CD14-positive monocyte (primary cell): ENCODE results near the gene CEP112. TPM values are rescaled to one million over a fixed set of nuclear protein-coding genes. Genes with fewer than 3 reads are reported as not detected.

Experiments used
- DNase-seq, 3 donors: peaks; one replicate each; pipeline ENCODE4 v3.0.0-alpha.2; 2011 to 2022
- H2AFZ ChIP-seq: 2 replicates; pipeline ENCODE4 v1.6.0; 2012; ENCODE audit warnings: mild to moderate bottlenecking, low read depth, low read length, inconsistent platforms; ENCODE audit not compliant: insufficient read depth, poor library complexity, severe bottlenecking
- H3K27ac ChIP-seq, 2 donors: 1 replicate in 1 of 2; 2 replicates in 1 of 2; pipeline ENCODE4 v1.5.1; 2012 to 2013; ENCODE audit warnings: low read length in 2 of 2, control low read depth in 1 of 2, inconsistent platforms in 1 of 2, low read depth in 1 of 2, mild to moderate bottlenecking in 1 of 2
- H3K27me3 ChIP-seq, 2 donors: one replicate each; pipeline versions ENCODE4 v1.6.0 to v1.6.1; 2011 to 2013; ENCODE audit warnings: low read length in 2 of 2; ENCODE audit not compliant: control insufficient read depth in 2 of 2, insufficient read depth in 2 of 2
- H3K36me3 ChIP-seq, 2 donors: replicated peaks in 1 of 2; 1 replicate in 1 of 2; 2 replicates in 1 of 2; pipeline versions ENCODE4 v1.5.1 to v1.6.1; 2012 to 2013; ENCODE audit warnings: low read length in 2 of 2, control low read depth in 1 of 2, inconsistent platforms in 1 of 2, mild to moderate bottlenecking in 1 of 2; ENCODE audit not compliant: insufficient read depth in 2 of 2, control insufficient read depth in 1 of 2
- H3K4me1 ChIP-seq, 2 donors: 1 replicate in 1 of 2; 2 replicates in 1 of 2; pipeline versions ENCODE4 v1.5.1 to v1.6.1; 2012 to 2013; ENCODE audit warnings: low read length in 2 of 2, control low read depth in 1 of 2, inconsistent platforms in 1 of 2, mild to moderate bottlenecking in 1 of 2, moderate library complexity in 1 of 2; ENCODE audit not compliant: insufficient read depth in 2 of 2, control insufficient read depth in 1 of 2
- H3K4me2 ChIP-seq: replicated peaks from 2 replicates; pipeline ENCODE3; 2012; ENCODE audit warnings: low read length, moderate library complexity, mild to moderate bottlenecking; ENCODE audit not compliant: poor library complexity, severe bottlenecking; ENCODE audit errors: extremely low read depth
- H3K4me3 ChIP-seq, 3 experiments: fragments of 200-600 bp in 1 of 3; sonication (generic) in 1 of 3; replicated peaks in 1 of 3; 1 replicate in 2 of 3; 2 replicates in 1 of 3; pipeline ENCODE4 v1.5.1; 2011 to 2013; ENCODE audit warnings: low read length in 3 of 3, mild to moderate bottlenecking in 3 of 3, control low read depth in 2 of 3, low read depth in 2 of 3, inconsistent platforms in 1 of 3, moderate library complexity in 1 of 3
- H3K79me2 ChIP-seq: 2 replicates; pipeline ENCODE4 v1.6.0; 2012; ENCODE audit warnings: mild to moderate bottlenecking, control low read depth, inconsistent platforms, low read length, moderate library complexity; ENCODE audit not compliant: insufficient read depth
- H3K9ac ChIP-seq: 2 replicates; pipeline ENCODE4 v1.6.0; 2017; ENCODE audit warnings: low read length, mild to moderate bottlenecking; ENCODE audit not compliant: insufficient read depth, poor library complexity, severe bottlenecking
- H3K9me3 ChIP-seq, 2 donors: replicated peaks in 1 of 2; 1 replicate in 1 of 2; 2 replicates in 1 of 2; pipeline versions ENCODE4 v1.5.1 to v1.6.1; 2012 to 2013; ENCODE audit warnings: low read length in 2 of 2, control low read depth in 1 of 2; ENCODE audit not compliant: control insufficient read depth in 1 of 2, insufficient read depth in 1 of 2
- H4K20me1 ChIP-seq: 2 replicates; pipeline ENCODE4 v1.6.0; 2012; ENCODE audit warnings: mild to moderate bottlenecking, low read length, control low read depth, moderate library complexity; ENCODE audit not compliant: insufficient read depth
- H3K27ac Mint-ChIP-seq, 7 donors: one replicate each; pipeline ENCODE4 v1.8.0; 2020; ENCODE audit warnings: mild to moderate bottlenecking in 7 of 7, mixed read lengths in 7 of 7, moderate library complexity in 6 of 7, inconsistent platforms in 2 of 7
- H3K27me3 Mint-ChIP-seq, 3 donors: one replicate each; pipeline ENCODE4 v1.8.0; 2021 to 2022; ENCODE audit warnings: low read depth in 3 of 3, mild to moderate bottlenecking in 3 of 3, mixed read lengths in 3 of 3, moderate library complexity in 3 of 3, inconsistent platforms in 1 of 3
- H3K36me3 Mint-ChIP-seq, 2 donors: one replicate each; pipeline ENCODE4 v1.8.0; 2020; ENCODE audit warnings: mixed read lengths in 2 of 2, inconsistent platforms in 1 of 2, mild to moderate bottlenecking in 1 of 2
- H3K4me1 Mint-ChIP-seq: one replicate; pipeline ENCODE4 v1.8.0; 2020; ENCODE audit warnings: mild to moderate bottlenecking, mixed read lengths
- H3K4me3 Mint-ChIP-seq, 2 donors: one replicate each; pipeline ENCODE4 v1.8.0; 2020; ENCODE audit warnings: mild to moderate bottlenecking in 2 of 2, mixed read lengths in 2 of 2, moderate library complexity in 1 of 2
- H3K9me3 Mint-ChIP-seq, 7 donors: one replicate each; pipeline ENCODE4 v1.8.0; 2020 to 2022; ENCODE audit warnings: mixed read lengths in 7 of 7, mild to moderate bottlenecking in 6 of 7, moderate library complexity in 6 of 7, inconsistent platforms in 2 of 7
- CTCF ChIP-seq: fragments of 200-600 bp; IDR thresholded peaks from one replicate; pipeline ENCODE4 v1.8.0; 2022; ENCODE audit warnings: antibody characterized with exemption, mild to moderate bottlenecking
- WGBS: methylation state at CpG from one replicate; pipeline ENCODE4 v1.1.5; 2013; ENCODE audit warnings: missing lambda C conversion rate; ENCODE audit not compliant: insufficient coverage; 5-methylcytosine and 5-hydroxymethylcytosine counted together
- intact Hi-C, 2 donors: fragments of 100-400 bp; cut with micrococcal nuclease; formaldehyde crosslinking; loops; one replicate each; pipeline versions ENCODE4 v1.15.0 to v1.15.1; 2023
- polyA plus RNA-seq, 3 donors: library from polyadenylated mRNA; depleted of rRNA in 1 of 3; unstranded in 2 of 3; stranded (reverse) in 1 of 3; fragments of 300-500 nt in 2 of 3; fragments of >200 nt in 1 of 3; fragmentation: Illumina TruSeq in 2 of 3; gene quantifications; 1 replicate in 2 of 3; 2 replicates in 1 of 3; pipeline ENCODE4 v1.2.3, GENCODE V29; 2012 to 2021

CEP112 gene
- polyA plus RNA-seq, 3 donors = 0.10 TPM; not detected in 2

GRCh38 chr17:65753348-65753747, 438.6 kb downstream of the CEP112 start:
- Mint-ChIP-seq H3K4me3 (peak overlapping the region in 1 of 2 donors; percentile 6), H3K9me3 (peaks cover 0 to 5% (median 2%) of the 10 kb centered on the region in 7 donors), H3K27me3 (peaks cover 2 to 6% (median 3%) of the 10 kb centered on the region in 3 donors), H3K36me3 (no peaks in the 10 kb centered on the region), H3K4me1 (no peaks in the 10 kb centered on the region), H3K27ac (no peak overlapping the region)
- Histone ChIP-seq H3K4me3 (no peak overlapping the region), H3K9me3 (no peaks in the 10 kb centered on the region), H3K79me2 (no peaks in the 10 kb centered on the region), H3K4me2 (no peak overlapping the region), H3K36me3 (no peaks in the 10 kb centered on the region), H4K20me1 (no peaks in the 10 kb centered on the region), H3K27ac (no peak overlapping the region), H2AFZ (no peak overlapping the region), H3K9ac (no peak overlapping the region), H3K4me1 (no peaks in the 10 kb centered on the region), H3K27me3 (no peaks in the 10 kb centered on the region)
- TF ChIP-seq CTCF = no peak
- intact Hi-C loops = no loop called here
- no peak for DNase-seq
- no CpG with 5 or more reads among the region's 4 CpGs for WGBS

GRCh38 chr17:65751263-65751662, 440.7 kb downstream of the CEP112 start:
- intact Hi-C loops = no loop called here
- no peak overlapping the region for H3K27ac ChIP-seq

More at GRCh38 chr17:65751263-65751662, 440.7 kb downstream of the CEP112 start:
- Histone ChIP-seq H3K79me2 (no peaks in the 10 kb centered on the region), H3K9me3 (no peaks in the 10 kb centered on the region), H2AFZ (no peak overlapping the region), H3K4me1 (no peaks in the 10 kb centered on the region), H4K20me1 (no peaks in the 10 kb centered on the region), H3K4me2 (no peak overlapping the region), H3K9ac (no peak overlapping the region), H3K4me3 (no peak overlapping the region), H3K27me3 (no peaks in the 10 kb centered on the region), H3K36me3 (no peaks in the 10 kb centered on the region)
- no peak overlapping the region for H3K4me3 Mint-ChIP-seq
- H3K9me3 Mint-ChIP-seq = peaks cover 0 to 4% (median 2%) of the 10 kb centered on the region in 7 donors
- H3K36me3 Mint-ChIP-seq = no peaks in the 10 kb centered on the region
- H3K27me3 Mint-ChIP-seq = peaks cover 2 to 6% (median 3%) of the 10 kb centered on the region in 3 donors
- no peak overlapping the region for H3K27ac Mint-ChIP-seq
- no peak for TF ChIP-seq CTCF
- WGBS = 83% methylated on average over 3 of the region's 5 CpGs
- no peaks in the 10 kb centered on the region for H3K4me1 Mint-ChIP-seq
- DNase-seq = no peak
